ENCODE results near the gene ANKS1A.
"Not testable (repeated sequence)": the region's sequence is repeated elsewhere in the genome, so short reads cannot be mapped to it uniquely, and the experiment has no call there.

DNA sequence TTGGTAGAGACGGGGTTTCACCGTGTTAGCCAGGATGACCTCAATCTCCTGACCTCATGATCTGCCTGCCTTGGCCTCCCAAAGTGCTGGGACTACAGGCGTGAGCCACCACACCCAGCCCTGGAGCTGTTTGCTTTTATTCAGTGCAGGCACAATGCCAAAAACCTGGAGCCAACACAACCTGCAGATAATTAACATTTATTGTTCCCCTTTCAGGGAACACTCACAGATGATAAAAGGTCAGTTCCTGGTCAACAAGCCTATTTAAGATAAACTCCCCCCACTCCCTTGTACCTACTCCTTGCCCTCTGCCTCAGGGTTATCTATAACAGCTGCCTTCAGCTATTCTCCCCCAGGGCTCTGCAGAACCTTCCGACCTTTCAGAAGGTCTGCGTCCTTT is 218.7 kb downstream of the ANKS1A start:
- TF ChIP-seq POLR2A (IDR thresholded peaks at IDR 0.05) = not testable (repeated sequence)
- TF ChIP-seq, protein P1, sequence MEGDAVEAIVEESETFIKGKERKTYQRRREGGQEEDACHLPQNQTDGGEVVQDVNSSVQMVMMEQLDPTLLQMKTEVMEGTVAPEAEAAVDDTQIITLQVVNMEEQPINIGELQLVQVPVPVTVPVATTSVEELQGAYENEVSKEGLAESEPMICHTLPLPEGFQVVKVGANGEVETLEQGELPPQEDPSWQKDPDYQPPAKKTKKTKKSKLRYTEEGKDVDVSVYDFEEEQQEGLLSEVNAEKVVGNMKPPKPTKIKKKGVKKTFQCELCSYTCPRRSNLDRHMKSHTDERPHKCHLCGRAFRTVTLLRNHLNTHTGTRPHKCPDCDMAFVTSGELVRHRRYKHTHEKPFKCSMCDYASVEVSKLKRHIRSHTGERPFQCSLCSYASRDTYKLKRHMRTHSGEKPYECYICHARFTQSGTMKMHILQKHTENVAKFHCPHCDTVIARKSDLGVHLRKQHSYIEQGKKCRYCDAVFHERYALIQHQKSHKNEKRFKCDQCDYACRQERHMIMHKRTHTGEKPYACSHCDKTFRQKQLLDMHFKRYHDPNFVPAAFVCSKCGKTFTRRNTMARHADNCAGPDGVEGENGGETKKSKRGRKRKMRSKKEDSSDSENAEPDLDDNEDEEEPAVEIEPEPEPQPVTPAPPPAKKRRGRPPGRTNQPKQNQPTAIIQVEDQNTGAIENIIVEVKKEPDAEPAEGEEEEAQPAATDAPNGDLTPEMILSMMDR (IDR thresholded peaks at IDR 0.05) = not testable (repeated sequence)
